ENCODE data around the gene SEMA7A. TPM values are rescaled to one million over a fixed set of nuclear protein-coding genes. Genes with fewer than 3 reads are reported as not detected.

The SEMA7A gene
- total and polyA plus RNA-seq, 9 of the 15 experiments (the other 6 are each of a cell fraction or from before 2014, with no cell fraction given), result 0.04 to 8.2 (median 5.4) TPM; not detected in 1

DNA sequence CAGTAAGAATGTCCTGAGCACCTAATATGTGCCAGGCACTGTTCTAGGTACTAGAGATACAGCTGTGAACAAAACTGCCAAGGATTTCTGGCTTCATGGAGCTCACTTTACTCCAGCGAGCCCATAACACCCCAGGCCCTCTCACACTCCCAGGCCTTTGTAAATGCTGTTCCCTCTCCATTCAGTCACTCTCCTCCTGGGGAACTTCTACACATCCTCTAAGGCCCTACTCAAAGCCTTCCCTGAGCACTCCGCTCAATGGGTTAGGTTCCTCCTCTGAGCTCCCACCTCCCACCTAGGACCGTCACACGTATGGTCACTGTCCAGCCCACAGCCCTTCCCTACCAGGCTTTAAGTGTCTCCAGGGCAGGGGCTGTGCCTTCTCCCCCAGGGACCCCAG, 27.2 kb downstream of the SEMA7A start (continued):
- TF ChIP-seq, protein P1, sequence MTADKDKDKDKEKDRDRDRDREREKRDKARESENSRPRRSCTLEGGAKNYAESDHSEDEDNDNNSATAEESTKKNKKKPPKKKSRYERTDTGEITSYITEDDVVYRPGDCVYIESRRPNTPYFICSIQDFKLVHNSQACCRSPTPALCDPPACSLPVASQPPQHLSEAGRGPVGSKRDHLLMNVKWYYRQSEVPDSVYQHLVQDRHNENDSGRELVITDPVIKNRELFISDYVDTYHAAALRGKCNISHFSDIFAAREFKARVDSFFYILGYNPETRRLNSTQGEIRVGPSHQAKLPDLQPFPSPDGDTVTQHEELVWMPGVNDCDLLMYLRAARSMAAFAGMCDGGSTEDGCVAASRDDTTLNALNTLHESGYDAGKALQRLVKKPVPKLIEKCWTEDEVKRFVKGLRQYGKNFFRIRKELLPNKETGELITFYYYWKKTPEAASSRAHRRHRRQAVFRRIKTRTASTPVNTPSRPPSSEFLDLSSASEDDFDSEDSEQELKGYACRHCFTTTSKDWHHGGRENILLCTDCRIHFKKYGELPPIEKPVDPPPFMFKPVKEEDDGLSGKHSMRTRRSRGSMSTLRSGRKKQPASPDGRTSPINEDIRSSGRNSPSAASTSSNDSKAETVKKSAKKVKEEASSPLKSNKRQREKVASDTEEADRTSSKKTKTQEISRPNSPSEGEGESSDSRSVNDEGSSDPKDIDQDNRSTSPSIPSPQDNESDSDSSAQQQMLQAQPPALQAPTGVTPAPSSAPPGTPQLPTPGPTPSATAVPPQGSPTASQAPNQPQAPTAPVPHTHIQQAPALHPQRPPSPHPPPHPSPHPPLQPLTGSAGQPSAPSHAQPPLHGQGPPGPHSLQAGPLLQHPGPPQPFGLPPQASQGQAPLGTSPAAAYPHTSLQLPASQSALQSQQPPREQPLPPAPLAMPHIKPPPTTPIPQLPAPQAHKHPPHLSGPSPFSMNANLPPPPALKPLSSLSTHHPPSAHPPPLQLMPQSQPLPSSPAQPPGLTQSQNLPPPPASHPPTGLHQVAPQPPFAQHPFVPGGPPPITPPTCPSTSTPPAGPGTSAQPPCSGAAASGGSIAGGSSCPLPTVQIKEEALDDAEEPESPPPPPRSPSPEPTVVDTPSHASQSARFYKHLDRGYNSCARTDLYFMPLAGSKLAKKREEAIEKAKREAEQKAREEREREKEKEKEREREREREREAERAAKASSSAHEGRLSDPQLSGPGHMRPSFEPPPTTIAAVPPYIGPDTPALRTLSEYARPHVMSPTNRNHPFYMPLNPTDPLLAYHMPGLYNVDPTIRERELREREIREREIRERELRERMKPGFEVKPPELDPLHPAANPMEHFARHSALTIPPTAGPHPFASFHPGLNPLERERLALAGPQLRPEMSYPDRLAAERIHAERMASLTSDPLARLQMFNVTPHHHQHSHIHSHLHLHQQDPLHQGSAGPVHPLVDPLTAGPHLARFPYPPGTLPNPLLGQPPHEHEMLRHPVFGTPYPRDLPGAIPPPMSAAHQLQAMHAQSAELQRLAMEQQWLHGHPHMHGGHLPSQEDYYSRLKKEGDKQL (CRISPR knock-in tag; IDR thresholded peaks at IDR 0.05; ENCODE audit: borderline replicate concordance), result no peak
- no peak for TF ChIP-seq MEF2A (IDR thresholded peaks at IDR 0.05; ENCODE audit: control insufficient read depth, low read depth, low read length)
- TF ChIP-seq, protein P2, sequence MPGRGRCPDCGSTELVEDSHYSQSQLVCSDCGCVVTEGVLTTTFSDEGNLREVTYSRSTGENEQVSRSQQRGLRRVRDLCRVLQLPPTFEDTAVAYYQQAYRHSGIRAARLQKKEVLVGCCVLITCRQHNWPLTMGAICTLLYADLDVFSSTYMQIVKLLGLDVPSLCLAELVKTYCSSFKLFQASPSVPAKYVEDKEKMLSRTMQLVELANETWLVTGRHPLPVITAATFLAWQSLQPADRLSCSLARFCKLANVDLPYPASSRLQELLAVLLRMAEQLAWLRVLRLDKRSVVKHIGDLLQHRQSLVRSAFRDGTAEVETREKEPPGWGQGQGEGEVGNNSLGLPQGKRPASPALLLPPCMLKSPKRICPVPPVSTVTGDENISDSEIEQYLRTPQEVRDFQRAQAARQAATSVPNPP (IDR thresholded peaks at IDR 0.05; ENCODE audit: borderline replicate concordance, insufficient read depth, insufficient read length), result no peak
- TF ChIP-seq PPARD (CRISPR knock-in tag; IDR thresholded peaks at IDR 0.05), result no peak
- no peak for TF ChIP-seq CCAR2 (IDR thresholded peaks at IDR 0.05; ENCODE audit: low read depth, low read length)
- TF ChIP-seq HMG20A (CRISPR knock-in tag; conservative IDR thresholded peaks at IDR 0.05), result no peak

All from K562 (cell line).